BJ (cell line): ENCODE results near the gene USHBP1. TPM values are rescaled to one million over a fixed set of nuclear protein-coding genes. Genes with fewer than 3 reads are reported as not detected.

ENCODE experiments used
- CTCF ChIA-PET: fragments of 350-600 bp; formaldehyde crosslinking; extraction: SDS; loops from one replicate; lab custom pipeline; 2021; ENCODE audit warnings: antibody characterized with exemption, inconsistent platforms; lab: Yijun Ruan, JAX
- POLR2A ChIA-PET: fragments of 300-600 bp; sonication (Branson Sonifier 250); formaldehyde crosslinking; extraction: SDS; loops from one replicate; lab custom pipeline; 2021; ENCODE audit warnings: antibody characterized with exemption; lab: Charles Lee
- DNase-seq: peaks from one replicate; pipeline ENCODE4 v3.0.0-alpha.2; 2011; ENCODE audit warnings: low read depth
- H3K27me3 ChIP-seq: 2 replicates; pipeline ENCODE4 v1.6.0; 2011; ENCODE audit warnings: low read length; ENCODE audit not compliant: control insufficient read depth, insufficient read depth
- H3K36me3 ChIP-seq: 2 replicates; pipeline ENCODE4 v1.5.1; 2011; ENCODE audit warnings: low read length; ENCODE audit not compliant: control insufficient read depth, insufficient read depth
- H3K4me3 ChIP-seq: 2 replicates; pipeline ENCODE4 v1.5.1; 2011; ENCODE audit warnings: low read depth, mild to moderate bottlenecking, control low read depth, low read length
- polyA plus RNA-seq: library from polyadenylated mRNA; depleted of rRNA; stranded (reverse); fragments of >200 nt; gene quantifications from 2 replicates; pipeline ENCODE4 v1.2.3, GENCODE V29; 2011
- TF ChIP-seq, protein P1 (sequence below): IDR thresholded peaks from 2 replicates; pipeline ENCODE4 v1.5.1; 2011; ENCODE audit warnings: low read depth, mild to moderate bottlenecking, control low read depth, inconsistent platforms, low read length, moderate library complexity; ENCODE audit not compliant: insufficient read depth

USHBP1 gene
- polyA plus RNA-seq, 1 experiment, result not detected

DNA sequence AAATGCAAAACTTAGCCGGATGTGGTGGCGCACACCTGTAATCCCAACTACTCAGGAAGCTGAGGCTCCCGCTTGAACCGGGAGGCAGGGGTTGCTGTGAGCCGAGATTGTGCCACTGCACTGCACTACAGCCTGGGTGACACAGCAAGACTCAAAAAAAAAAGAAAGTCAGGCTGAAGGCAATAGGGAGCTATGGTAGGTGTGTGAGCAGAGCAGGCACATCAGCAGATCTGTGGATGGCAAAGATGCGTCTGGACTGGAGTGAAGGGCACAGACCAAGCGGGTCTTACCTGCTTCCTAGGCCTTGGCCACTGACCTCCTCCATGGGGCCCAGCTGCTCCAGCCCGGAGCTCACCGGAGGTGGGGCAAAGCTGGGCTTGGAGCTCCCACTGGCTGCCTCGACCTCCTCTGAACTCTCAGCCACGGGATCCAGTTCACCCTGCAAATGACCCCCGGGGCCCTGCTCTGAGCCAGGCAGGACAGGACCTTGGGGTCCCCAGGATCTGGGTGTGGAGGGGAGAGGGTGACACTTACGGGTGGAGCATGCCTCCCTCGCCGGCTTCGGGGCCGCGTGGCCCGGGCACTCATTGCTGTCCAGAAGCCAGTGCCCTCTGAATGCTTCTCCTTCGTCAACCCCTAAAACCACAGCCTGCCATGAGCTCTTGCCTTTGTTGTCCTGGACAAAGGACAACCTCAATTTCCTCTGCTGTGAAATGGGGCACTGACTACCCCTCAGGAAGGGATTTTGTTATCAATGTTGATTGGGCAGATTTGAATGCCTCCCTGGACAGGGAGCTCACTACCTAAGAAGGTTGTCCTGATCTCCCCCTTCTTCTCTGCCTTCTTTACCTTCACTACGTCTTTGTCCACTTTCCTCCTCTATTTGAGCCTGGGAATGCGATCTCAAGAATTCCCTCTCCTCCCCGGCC, 569 bp downstream of the USHBP1 start:
- peaks cover 3% of the 10 kb centered on the region; the same call in 1 of the 2 replicates for H3K36me3 ChIP-seq
- no peak overlapping the region for H3K4me3 ChIP-seq
- no peaks in the 10 kb centered on the region; the same call in 1 of the 2 replicates for H3K27me3 ChIP-seq
- CTCF ChIA-PET, result interaction anchor here (1.0 to 1.4 kb wide), 3 partner anchors 8 to 19 kb away, joined by 3 to 5 read pairs (median 4); no protein-coding TSS in a partner anchor
- POLR2A ChIA-PET, result interaction anchor here (0.6 kb wide), 1 partner anchor 87 kb away, joined by 8 read pairs; no protein-coding TSS in a partner anchor
- no peak for DNase-seq
- TF ChIP-seq, protein P1, sequence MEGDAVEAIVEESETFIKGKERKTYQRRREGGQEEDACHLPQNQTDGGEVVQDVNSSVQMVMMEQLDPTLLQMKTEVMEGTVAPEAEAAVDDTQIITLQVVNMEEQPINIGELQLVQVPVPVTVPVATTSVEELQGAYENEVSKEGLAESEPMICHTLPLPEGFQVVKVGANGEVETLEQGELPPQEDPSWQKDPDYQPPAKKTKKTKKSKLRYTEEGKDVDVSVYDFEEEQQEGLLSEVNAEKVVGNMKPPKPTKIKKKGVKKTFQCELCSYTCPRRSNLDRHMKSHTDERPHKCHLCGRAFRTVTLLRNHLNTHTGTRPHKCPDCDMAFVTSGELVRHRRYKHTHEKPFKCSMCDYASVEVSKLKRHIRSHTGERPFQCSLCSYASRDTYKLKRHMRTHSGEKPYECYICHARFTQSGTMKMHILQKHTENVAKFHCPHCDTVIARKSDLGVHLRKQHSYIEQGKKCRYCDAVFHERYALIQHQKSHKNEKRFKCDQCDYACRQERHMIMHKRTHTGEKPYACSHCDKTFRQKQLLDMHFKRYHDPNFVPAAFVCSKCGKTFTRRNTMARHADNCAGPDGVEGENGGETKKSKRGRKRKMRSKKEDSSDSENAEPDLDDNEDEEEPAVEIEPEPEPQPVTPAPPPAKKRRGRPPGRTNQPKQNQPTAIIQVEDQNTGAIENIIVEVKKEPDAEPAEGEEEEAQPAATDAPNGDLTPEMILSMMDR, result no peak

DNA sequence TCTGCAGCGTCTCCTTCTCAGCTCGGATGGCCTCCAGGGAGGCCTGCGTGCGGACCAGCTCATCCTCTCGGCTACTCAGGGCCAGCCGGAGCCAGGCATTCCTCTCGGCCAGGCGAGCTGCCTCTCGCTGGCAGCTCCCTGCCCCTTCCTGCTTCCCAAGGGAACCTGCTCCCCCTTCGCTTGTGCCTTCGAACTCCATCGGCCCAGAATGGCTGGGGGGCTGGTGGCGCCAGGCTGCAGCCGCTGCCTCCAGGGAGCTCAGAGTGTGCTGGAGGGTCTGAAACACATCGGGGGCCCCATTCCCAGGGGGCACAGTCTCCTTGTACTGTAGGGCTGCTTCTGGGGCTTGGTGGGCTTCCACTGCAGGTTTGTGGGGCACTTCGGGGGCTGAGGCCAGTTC, 2.0 kb downstream of the USHBP1 start:
- POLR2A ChIA-PET, result no interaction called here
- no peaks in the 10 kb centered on the region; the same call in 1 of the 2 replicates for H3K27me3 ChIP-seq
- H3K36me3 ChIP-seq, result no peaks in the 10 kb centered on the region
- no peak for DNase-seq
- CTCF ChIA-PET, result interaction anchor here (0.6 to 1.1 kb wide), 2 partner anchors 27 to 39 kb away, joined by 3 read pairs; no protein-coding TSS in a partner anchor
- no peak overlapping the region for H3K4me3 ChIP-seq
- TF ChIP-seq, protein P1, result no peak

DNA sequence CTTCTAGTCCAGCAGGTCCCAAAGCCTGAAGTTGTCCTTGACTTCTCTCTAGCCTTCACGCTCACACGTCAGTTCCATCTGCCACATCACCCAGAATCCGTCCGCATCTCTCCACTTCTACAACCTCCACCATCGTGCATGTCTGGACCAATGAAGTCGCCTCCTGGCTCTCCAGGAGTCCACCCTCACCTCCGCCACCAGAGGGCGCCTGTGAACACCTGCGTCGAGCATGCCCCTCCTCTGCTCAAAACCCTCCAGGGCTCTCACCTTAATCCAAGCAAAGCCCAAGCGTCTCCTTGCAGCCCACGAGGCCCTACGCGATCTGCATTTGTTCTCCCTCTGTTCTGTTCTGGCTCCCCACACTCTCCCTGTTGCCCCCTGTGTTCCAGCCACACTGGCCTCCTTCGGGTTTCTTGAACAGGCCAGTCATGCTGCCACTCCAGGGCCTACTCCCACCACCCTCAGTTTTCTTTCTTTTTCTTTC, 3.7 kb downstream of the USHBP1 start:
- H3K27me3 ChIP-seq, result no peaks in the 10 kb centered on the region; the same call in 1 of the 2 replicates
- CTCF ChIA-PET, result interaction anchor here (0.6 to 2.2 kb wide), 17 partner anchors 8 to 204 kb away, joined by 3 to 18 read pairs (median 3); partner anchors contain the start of genes ANKLE1 and OCEL1
- no peaks in the 10 kb centered on the region for H3K36me3 ChIP-seq
- POLR2A ChIA-PET, result no interaction called here
- no peak for DNase-seq
- TF ChIP-seq, protein P1, result peak; percentile 94
- H3K4me3 ChIP-seq, result no peak overlapping the region

DNA sequence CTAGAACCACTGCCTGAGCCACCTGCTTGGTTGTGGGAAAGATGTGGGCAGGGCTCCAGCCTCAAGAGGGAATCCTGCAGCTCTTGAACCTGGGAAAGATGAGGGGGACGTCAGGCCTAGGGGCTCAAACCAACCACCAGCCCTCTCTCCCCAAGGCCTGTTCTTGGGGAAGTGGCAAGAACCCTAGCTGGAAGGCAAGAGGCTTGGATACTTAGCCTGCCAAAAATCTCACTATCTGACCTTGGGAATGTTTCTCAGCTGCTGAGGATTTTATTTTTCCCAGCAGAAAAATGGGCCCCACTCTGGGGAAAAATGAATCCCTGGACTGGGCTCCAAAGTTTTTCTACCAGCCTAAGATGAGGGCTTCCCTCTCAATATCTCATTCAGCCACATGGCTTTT, 4.6 kb downstream of the USHBP1 start:
- DNase-seq, result no peak
- H3K27me3 ChIP-seq, result no peaks in the 10 kb centered on the region; the same call in 1 of the 2 replicates
- POLR2A ChIA-PET, result no interaction called here
- H3K4me3 ChIP-seq, result no peak overlapping the region
- no peaks in the 10 kb centered on the region for H3K36me3 ChIP-seq
- CTCF ChIA-PET, result interaction anchor here (0.6 to 2.2 kb wide), 18 partner anchors 8 to 205 kb away, joined by 3 to 18 read pairs (median 3); partner anchors contain the start of genes ANKLE1 and OCEL1
- TF ChIP-seq, protein P1, result no peak
